Measurements from ENCODE around the gene PDZD4.

DNA sequence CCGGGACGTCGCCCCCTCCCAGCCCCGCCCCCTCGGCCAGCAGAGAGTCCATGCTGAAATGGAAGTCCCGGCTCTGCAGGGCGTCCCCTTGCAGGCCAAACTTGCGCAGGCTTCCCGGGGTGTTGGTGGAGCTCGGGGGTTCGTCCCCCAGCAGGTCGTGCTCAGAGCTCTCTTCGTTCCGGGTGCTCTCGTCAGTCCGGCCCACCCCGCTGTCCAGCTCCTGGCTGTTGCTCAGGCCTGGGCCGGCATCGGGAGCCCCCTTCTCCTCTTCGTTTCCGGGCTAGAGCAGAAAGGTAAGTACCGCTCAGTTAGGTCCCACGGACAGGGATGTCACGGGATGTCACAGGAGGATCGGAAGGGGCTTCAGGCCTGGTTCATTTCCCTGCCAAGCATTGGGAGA lies 25.7 kb downstream of the PDZD4 start:
- TF ChIP-seq, protein P1, sequence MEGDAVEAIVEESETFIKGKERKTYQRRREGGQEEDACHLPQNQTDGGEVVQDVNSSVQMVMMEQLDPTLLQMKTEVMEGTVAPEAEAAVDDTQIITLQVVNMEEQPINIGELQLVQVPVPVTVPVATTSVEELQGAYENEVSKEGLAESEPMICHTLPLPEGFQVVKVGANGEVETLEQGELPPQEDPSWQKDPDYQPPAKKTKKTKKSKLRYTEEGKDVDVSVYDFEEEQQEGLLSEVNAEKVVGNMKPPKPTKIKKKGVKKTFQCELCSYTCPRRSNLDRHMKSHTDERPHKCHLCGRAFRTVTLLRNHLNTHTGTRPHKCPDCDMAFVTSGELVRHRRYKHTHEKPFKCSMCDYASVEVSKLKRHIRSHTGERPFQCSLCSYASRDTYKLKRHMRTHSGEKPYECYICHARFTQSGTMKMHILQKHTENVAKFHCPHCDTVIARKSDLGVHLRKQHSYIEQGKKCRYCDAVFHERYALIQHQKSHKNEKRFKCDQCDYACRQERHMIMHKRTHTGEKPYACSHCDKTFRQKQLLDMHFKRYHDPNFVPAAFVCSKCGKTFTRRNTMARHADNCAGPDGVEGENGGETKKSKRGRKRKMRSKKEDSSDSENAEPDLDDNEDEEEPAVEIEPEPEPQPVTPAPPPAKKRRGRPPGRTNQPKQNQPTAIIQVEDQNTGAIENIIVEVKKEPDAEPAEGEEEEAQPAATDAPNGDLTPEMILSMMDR (IDR thresholded peaks at IDR 0.05): no peak
- TF ChIP-seq, protein P2, sequence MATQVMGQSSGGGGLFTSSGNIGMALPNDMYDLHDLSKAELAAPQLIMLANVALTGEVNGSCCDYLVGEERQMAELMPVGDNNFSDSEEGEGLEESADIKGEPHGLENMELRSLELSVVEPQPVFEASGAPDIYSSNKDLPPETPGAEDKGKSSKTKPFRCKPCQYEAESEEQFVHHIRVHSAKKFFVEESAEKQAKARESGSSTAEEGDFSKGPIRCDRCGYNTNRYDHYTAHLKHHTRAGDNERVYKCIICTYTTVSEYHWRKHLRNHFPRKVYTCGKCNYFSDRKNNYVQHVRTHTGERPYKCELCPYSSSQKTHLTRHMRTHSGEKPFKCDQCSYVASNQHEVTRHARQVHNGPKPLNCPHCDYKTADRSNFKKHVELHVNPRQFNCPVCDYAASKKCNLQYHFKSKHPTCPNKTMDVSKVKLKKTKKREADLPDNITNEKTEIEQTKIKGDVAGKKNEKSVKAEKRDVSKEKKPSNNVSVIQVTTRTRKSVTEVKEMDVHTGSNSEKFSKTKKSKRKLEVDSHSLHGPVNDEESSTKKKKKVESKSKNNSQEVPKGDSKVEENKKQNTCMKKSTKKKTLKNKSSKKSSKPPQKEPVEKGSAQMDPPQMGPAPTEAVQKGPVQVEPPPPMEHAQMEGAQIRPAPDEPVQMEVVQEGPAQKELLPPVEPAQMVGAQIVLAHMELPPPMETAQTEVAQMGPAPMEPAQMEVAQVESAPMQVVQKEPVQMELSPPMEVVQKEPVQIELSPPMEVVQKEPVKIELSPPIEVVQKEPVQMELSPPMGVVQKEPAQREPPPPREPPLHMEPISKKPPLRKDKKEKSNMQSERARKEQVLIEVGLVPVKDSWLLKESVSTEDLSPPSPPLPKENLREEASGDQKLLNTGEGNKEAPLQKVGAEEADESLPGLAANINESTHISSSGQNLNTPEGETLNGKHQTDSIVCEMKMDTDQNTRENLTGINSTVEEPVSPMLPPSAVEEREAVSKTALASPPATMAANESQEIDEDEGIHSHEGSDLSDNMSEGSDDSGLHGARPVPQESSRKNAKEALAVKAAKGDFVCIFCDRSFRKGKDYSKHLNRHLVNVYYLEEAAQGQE (IDR thresholded peaks at IDR 0.05; ENCODE audit: low read depth, low read length): no peak
- TF ChIP-seq SMC3 (IDR thresholded peaks at IDR 0.05; ENCODE audit: low read depth, low read length) (no peak), GABPA (IDR thresholded peaks at IDR 0.05; ENCODE audit: low read depth) (no peak), EZH2phosphoT487 (IDR thresholded peaks at IDR 0.05; ENCODE audit: borderline replicate concordance, low read depth) (no peak), NFIC (IDR thresholded peaks at IDR 0.05; ENCODE audit: borderline replicate concordance) (no peak), EP300 (IDR thresholded peaks at IDR 0.05; ENCODE audit: borderline replicate concordance in 1 of 2, low read depth in 1 of 2, low read length in 1 of 2) (no peak), POLR2AphosphoS5 (IDR thresholded peaks at IDR 0.05; ENCODE audit: low read depth, low read length) (no peak), MXI1 (IDR thresholded peaks at IDR 0.05; ENCODE audit: low read depth, low read length) (no peak), RFX5 (IDR thresholded peaks at IDR 0.05; ENCODE audit: low read length) (no peak)
